NB4 (cell line): ENCODE data around the gene NIPBL.

Source experiments
- CTCF ChIP-seq: IDR thresholded peaks from one replicate; pipeline ENCODE4 v1.5.1; 2012; ENCODE audit warnings: low read depth, low read length
- POLR2A ChIP-seq: IDR thresholded peaks from 2 replicates; pipeline ENCODE4 v1.6.1; 2011; ENCODE audit warnings: mild to moderate bottlenecking; ENCODE audit not compliant: insufficient read length; ENCODE audit errors: extremely low read depth

GRCh38 chr5:36877667-36878391 is 1.3 kb downstream of the NIPBL start:
- TF ChIP-seq CTCF (no peak), POLR2A (no peak)
